Sigmoid colon (tissue), 4 donors: Measurements from ENCODE around the gene TMEM121B.

ENCODE experiments used
- CTCF ChIP-seq, 4 experiments: fragments of 450-650 bp in 3 of 4; fragments of 200-600 bp in 1 of 4; IDR thresholded peaks; one replicate each; pipeline ENCODE4 v1.5.1; 2016 to 2019; ENCODE audit warnings: antibody characterized with exemption in 4 of 4, mild to moderate bottlenecking in 3 of 4, moderate library complexity in 2 of 4
- EP300 ChIP-seq, 4 donors: sonication (generic); formaldehyde crosslinking; IDR thresholded peaks; one replicate each; pipeline ENCODE4 v1.6.1; 2017; ENCODE audit warnings: antibody characterized with exemption in 4 of 4
- POLR2A ChIP-seq, 2 donors: fragments of 450-650 bp; IDR thresholded peaks; one replicate each; pipeline ENCODE4 v1.6.1; 2016; ENCODE audit warnings: antibody characterized with exemption in 2 of 2, mild to moderate bottlenecking in 2 of 2, moderate library complexity in 2 of 2
- POLR2AphosphoS5 ChIP-seq, 4 donors: sonication (generic); formaldehyde crosslinking; IDR thresholded peaks; one replicate each; pipeline ENCODE4 v1.6.1; 2017; ENCODE audit warnings: antibody characterized with exemption in 4 of 4

- TF ChIP-seq POLR2A (IDR thresholded peaks at IDR 0.05) (no peak), CTCF (IDR thresholded peaks at IDR 0.05) (no peak), POLR2AphosphoS5 (IDR thresholded peaks at IDR 0.05) (no peak), EP300 (IDR thresholded peaks at IDR 0.05) (no peak)
Measured at GRCh38 chr22:17132112-17132511, 11.0 kb upstream of the TMEM121B start.
